ENCODE data around the gene SLPI. TPM values are rescaled to one million over a fixed set of nuclear protein-coding genes. Genes with fewer than 3 reads are reported as not detected.

SLPI gene
- total RNA-seq, 1 donor from 2014 or later = not detected

GRCh38 chr20:45279992-45280391 lies 25.6 kb upstream of the SLPI start:
- intact Hi-C loops (cut with micrococcal nuclease) = no loop called here

- intact Hi-C loops (cut with micrococcal nuclease) = no loop called here
Measured at GRCh38 chr20:45275338-45275737, 21.0 kb upstream of the SLPI start.

DNA sequence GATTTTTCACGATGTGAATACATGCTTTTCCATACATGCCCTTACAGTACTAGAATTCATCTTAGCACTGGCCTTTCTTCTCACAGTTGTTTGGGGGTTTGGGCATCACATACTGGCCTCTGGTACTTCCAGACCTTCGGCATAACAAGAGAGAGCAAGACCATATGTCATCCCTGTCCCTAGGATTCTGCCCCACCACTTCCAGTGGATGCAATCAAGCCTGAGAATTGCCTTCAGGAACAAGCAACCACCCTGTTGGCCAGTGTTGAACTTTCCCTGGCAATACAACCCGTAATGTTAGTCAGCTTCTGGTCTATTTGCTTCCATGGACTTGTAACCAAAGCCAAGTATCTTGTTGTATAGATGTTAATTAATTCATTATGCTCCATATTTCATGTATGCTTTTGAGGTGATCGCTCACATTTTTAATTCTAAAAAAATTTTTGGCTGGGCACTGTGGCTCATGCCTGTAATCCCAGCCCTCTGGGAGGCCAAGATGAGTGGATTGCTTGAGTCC lies 15.4 kb upstream of the SLPI start:
- intact Hi-C loops (cut with micrococcal nuclease) = no loop called here

DNA sequence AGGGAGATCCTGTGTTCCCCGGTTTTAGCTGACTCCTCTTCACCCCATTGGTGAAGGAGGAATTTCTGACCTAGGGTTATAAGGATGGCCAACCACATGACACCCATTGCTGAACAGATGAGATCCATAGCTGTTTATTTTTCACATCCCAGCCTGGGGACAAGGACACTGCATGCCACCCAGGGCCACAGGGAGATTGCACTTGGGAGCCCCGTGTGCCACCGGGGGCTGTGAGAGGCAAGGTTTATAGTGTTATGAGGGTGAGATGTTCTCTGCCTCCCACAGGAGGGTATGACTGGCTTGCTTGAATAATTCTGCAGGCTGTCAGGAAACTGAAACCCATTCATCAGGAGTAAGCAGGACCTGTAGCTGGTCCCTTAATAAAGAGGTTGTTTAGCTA lies 14.7 kb upstream of the SLPI start:
- intact Hi-C loops (cut with micrococcal nuclease) = no loop called here

GRCh38 chr20:45268531-45268930 lies 14.2 kb upstream of the SLPI start:
- intact Hi-C loops (cut with micrococcal nuclease) = no loop called here

- intact Hi-C loops (cut with micrococcal nuclease) = no loop called here
Measured at GRCh38 chr20:45266977-45267376, 12.6 kb upstream of the SLPI start.

- intact Hi-C loops (cut with micrococcal nuclease) = no loop called here
Measured at GRCh38 chr20:45263556-45264266, 9.3 kb upstream of the SLPI start.

DNA sequence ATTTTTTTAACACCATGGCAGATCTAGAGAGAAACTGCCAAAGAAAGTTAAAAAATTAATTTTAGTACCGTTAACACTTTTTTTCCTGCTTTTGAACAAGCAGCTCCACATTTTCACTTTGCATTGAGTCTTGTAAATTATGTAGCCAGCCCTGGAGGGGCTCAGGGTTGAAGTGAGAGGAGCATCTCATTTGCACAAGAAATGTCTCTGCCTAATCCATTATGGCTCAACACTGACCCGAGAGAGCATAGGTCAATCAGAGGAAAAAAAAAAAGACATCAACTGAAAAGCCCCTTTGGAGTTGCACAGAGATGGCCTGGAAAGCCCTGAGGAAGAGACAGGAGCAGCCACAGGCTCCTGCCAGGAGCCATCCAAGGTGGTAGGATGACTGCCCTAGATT lies 4.3 kb upstream of the SLPI start:
- intact Hi-C loops (cut with micrococcal nuclease) = no loop called here

DNA sequence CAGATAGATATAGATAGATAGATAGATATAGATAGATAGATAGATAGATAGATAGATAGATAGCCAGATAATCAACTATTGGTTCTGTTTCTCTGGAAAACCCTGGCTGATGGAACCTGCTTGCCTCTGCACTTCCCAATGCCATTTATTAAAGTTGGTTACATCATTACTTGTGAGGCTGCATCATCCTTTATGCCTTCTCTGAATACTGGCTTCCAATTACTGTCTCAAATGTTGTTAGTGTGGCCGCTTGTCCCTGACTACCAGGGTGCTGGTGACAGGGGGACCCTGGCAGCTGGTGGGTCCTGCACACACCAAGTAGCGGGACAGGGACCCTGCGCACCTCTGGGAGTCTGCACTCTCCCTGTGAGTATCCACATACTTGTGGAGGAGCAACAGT lies 3.9 kb upstream of the SLPI start:
- intact Hi-C loops (cut with micrococcal nuclease) = no loop called here

- intact Hi-C loops (cut with micrococcal nuclease) = no loop called here
Measured at GRCh38 chr20:45257711-45258110, 3.3 kb upstream of the SLPI start.

GRCh38 chr20:45257161-45257560 lies 2.8 kb upstream of the SLPI start:
- intact Hi-C loops (cut with micrococcal nuclease) = no loop called here

DNA sequence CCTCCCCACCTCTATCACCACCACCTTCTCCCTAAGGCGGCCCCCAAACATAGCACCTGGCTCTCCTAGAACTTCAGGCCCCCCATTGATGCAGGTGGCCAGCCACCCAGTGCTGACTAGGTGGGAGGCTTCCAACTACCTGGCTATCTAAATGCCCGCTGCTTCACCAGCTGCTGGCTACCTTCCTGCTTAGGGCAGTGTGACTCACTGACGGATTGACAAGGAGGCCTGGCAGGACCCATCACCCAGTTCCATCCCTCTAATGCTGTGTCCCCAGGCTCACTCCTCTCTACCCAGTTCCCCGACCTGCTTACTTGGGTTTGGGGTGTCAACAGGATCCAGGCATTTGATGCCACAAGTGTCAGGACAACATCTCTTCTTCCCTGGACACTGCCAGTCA lies 1.1 kb downstream of the SLPI start:
- intact Hi-C loops (cut with micrococcal nuclease) = no loop called here

DNA sequence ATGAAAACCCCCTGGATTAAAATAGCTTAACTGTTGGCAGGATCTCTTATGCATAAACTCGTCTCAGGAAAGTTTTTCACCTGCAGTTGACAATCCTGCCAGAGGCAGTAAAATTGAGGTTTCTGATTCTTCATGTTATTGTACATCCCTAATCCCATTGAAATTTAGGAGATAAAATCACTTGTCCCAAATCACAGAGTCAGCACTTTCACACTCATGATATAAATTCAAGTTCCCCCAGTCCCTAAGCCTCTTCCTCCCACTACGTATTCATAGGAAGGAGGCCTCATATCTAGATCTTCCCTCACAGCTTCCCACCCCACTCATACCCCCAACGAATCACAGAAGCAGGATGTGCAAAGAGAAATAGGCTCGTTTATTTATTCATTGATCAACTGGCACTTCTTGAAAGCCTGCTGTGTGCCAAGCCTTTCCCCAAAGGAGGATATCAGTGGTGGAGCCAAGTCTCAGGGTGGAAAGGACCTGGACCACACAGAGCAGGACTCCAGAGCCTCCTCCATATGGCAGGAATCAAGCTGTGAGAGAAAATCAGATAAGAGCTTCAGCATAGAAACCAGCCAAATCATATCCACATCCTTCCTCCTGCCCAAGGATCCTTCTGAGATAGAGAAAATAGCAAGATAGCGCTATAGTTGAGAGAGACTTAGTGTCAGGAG lies 2.3 kb downstream of the SLPI start:
- intact Hi-C loops (cut with micrococcal nuclease) = no loop called here

- intact Hi-C loops (cut with micrococcal nuclease) = no loop called here
Measured at GRCh38 chr20:45248609-45249008, 5.8 kb downstream of the SLPI start.

- intact Hi-C loops (cut with micrococcal nuclease) = no loop called here
Measured at GRCh38 chr20:45247865-45248264, 6.5 kb downstream of the SLPI start.

- intact Hi-C loops (cut with micrococcal nuclease) = no loop called here
Measured at GRCh38 chr20:45246109-45246508, 8.3 kb downstream of the SLPI start.

GRCh38 chr20:45238139-45238538 lies 16.2 kb downstream of the SLPI start:
- intact Hi-C loops (cut with micrococcal nuclease) = no loop called here

DNA sequence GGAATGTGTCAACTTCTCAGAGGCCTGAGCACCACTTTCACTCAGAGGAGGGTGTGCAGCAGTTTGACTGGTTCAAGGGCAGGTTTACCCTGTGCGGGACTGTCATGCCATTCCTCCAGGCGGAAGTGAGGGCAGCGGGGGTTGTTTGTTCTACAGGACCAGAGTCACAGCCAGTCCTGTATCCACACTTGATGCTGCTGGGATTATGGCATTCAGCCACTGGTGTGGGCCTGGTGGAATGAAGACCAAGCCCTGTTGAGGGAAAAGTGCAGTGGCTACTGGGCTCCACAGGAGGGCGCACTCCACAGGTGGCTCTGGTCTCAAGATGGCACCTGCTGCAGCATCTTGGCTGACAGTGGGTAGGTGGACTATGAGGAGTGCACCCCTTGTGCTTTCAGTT lies 18.4 kb downstream of the SLPI start:
- intact Hi-C loops (cut with micrococcal nuclease) = no loop called here

- intact Hi-C loops (cut with micrococcal nuclease) = no loop called here
Measured at GRCh38 chr20:45230631-45231030, 23.7 kb downstream of the SLPI start.

DNA sequence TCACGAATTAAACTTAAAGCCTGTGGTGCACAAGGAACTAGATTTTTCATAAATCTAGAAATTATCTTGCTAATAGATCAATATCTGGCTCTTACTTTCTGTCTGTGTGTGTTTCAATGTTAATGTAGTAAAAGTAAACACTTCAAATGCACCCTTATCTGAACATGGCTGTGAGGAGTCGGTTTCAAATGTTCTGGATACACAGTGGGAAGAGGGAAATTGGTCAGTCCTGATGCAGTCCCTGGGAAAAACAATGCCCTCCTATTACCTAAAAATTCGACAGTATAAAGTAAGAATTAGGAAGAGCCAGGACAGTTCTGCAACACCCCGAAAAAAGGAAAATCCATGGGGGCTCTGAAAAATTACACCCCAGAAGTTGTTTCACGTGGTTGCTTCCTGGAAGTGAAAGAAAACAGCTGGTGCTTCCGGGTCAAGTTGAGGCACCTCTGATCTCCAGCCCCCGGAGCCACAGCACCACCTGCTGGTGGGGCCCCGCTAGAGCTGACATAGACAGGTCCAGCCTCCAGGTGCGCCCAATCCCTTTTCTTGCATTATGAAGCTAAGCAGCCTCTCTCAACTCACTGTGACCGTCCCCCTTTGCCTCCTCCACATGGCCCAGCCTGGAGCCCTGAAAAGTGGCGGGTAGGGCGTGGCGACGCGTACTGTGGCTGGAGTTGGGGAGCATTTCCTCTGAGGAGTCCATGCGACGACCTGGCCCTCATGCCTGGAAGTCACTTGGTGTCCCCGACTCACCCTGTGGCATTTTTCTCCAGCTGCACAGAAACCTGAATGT lies 24.9 kb downstream of the SLPI start:
- intact Hi-C loops (cut with micrococcal nuclease) = no loop called here

DNA sequence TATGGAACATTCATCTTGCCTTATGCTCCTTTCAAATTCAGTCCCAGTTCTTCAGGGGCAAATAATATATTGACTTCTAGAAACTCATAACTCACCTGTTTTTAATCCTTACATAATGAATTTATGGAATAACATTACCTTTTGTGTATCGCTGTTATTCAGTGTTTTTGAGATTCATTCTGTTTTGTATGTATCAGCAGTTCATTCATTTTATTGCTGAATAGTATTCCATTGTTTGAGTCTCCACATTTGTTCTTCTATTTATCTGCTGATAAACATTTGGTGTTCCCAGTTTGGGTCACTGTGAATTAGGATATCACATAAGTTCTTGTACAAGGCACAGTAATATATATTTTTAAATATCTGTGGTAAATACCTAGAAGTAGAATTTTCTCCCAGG lies 28.1 kb downstream of the SLPI start:
- intact Hi-C loops (cut with micrococcal nuclease) = no loop called here

DNA sequence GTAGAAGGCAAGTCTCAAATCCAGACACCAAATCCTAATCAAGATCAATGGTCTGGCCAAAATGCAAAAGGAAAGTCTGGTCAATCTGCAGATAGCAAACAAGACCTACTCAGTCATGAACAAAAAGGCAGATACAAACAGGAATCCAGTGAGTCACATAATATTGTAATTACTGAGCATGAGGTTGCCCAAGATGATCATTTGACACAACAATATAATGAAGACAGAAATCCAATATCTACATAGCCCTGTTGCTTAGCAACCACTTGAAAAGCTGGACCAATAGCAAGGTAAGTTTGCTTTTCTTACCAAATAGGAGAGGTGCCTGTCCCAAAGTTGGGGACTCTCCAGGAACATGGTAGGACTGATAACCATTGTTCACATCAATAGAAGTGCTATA lies 31.2 kb downstream of the SLPI start:
- intact Hi-C loops (cut with micrococcal nuclease) = no loop called here
